ENCODE measurements around the gene SCARF2. TPM values are rescaled to one million over a fixed set of nuclear protein-coding genes. Genes with fewer than 3 reads are reported as not detected.

Gene SCARF2
- total RNA-seq, 4 donors from 2014 or later, result 3.4 to 15.9 (median 8.7) TPM

- TF ChIP-seq CTCF (IDR thresholded peaks at IDR 0.05) (no peak), POLR2A (IDR thresholded peaks at IDR 0.05) (no peak), POLR2AphosphoS5 (IDR thresholded peaks at IDR 0.05) (no peak), EP300 (IDR thresholded peaks at IDR 0.05; ENCODE audit: low read depth) (no peak)
- intact Hi-C loops (cut with DNase I; ENCODE audit: low total_unique reads) (loop anchor here (5.0 kb wide), 1 partner anchor 1139 kb away; the partner anchor contains the start of gene CLTCL1), in situ Hi-C loops (cut with MboI; ENCODE audit: low pct_ligation_motif_present in 1 of 4, low pct_unique_long_range_greater_than_20kb in 1 of 4, low sequenced_read_pairs in 3 of 4) (no loop called here)
- peak overlapping the region in 2 of 4 donors; percentile 19 to 27 for H3K4me3 ChIP-seq
- peaks cover 95% of the 10 kb centered on the region for H3K27me3 ChIP-seq
- DNase-seq, result no peak
- peaks cover 19 to 42% (median 38%) of the 10 kb centered on the region in 4 donors for H3K4me1 ChIP-seq
- no peaks in the 10 kb centered on the region for H3K36me3 ChIP-seq
- H3K9me3 ChIP-seq, result no peaks in the 10 kb centered on the region
- 61% methylated on average over 35 of the region's 50 CpGs; no CpG with 5 or more reads in 1 of the 2 donors for WGBS, 2 donors (ENCODE audit: low coverage in 1 of 2)
- H3K27ac ChIP-seq, result no peak overlapping the region
Observed at GRCh38 chr22:20431511-20432192, 6.0 kb downstream of the SCARF2 start.

GRCh38 chr22:20430720-20431510 is 6.7 kb downstream of the SCARF2 start:
- in situ Hi-C loops (cut with MboI; ENCODE audit: low pct_ligation_motif_present in 1 of 4, low pct_unique_long_range_greater_than_20kb in 1 of 4, low sequenced_read_pairs in 3 of 4), result no loop called here
- Histone ChIP-seq H3K4me3 (peak overlapping the region in 2 of 4 donors; percentile 19 to 27), H3K27me3 (peaks cover 95% of the 10 kb centered on the region)

GRCh38 chr22:20430101-20430719 is 7.4 kb downstream of the SCARF2 start:
- Histone ChIP-seq H3K27ac (no peak overlapping the region), H3K36me3 (no peaks in the 10 kb centered on the region), H3K27me3 (peaks cover 95% of the 10 kb centered on the region), H3K4me1 (peaks cover 11 to 33% (median 32%) of the 10 kb centered on the region in 4 donors), H3K4me3 (peak overlapping the region in 2 of 4 donors; percentile 19 to 27), H3K9me3 (no peaks in the 10 kb centered on the region)
- 54% methylated on average over 32 of the region's 37 CpGs; no CpG with 5 or more reads in 1 of the 2 donors for WGBS, 2 donors (ENCODE audit: low coverage in 1 of 2)
- DNase-seq, result no peak
- in situ Hi-C loops (cut with MboI; ENCODE audit: low pct_ligation_motif_present in 1 of 4, low pct_unique_long_range_greater_than_20kb in 1 of 4, low sequenced_read_pairs in 3 of 4), result no loop called here
- TF ChIP-seq EP300 (IDR thresholded peaks at IDR 0.05; ENCODE audit: low read depth), result no peak
- no peak for TF ChIP-seq POLR2A (IDR thresholded peaks at IDR 0.05)
- TF ChIP-seq POLR2AphosphoS5 (IDR thresholded peaks at IDR 0.05), result no peak
- no peak for TF ChIP-seq CTCF (IDR thresholded peaks at IDR 0.05)
- intact Hi-C loops (cut with DNase I; ENCODE audit: low total_unique reads), result loop anchor here (5.0 kb wide), 1 partner anchor 1138 kb away; the partner anchor contains the start of gene CLTCL1

More at GRCh38 chr22:20430720-20431510, 6.7 kb downstream of the SCARF2 start:
- no peak overlapping the region for H3K27ac ChIP-seq
- intact Hi-C loops (cut with DNase I; ENCODE audit: low total_unique reads), result loop anchor here (5.0 kb wide), 1 partner anchor 1139 kb away; the partner anchor contains the start of gene CLTCL1
- no peaks in the 10 kb centered on the region for H3K9me3 ChIP-seq
- WGBS, 2 donors (ENCODE audit: low coverage in 1 of 2), result 23% methylated on average over 56 of the region's 94 CpGs; no CpG with 5 or more reads in 1 of the 2 donors
- H3K36me3 ChIP-seq, result no peaks in the 10 kb centered on the region
- DNase-seq, result peak; percentile 57
- H3K4me1 ChIP-seq, result peaks cover 17 to 37% (median 32%) of the 10 kb centered on the region in 4 donors
- peak; percentile 27 to 50 (median 39) for TF ChIP-seq CTCF (IDR thresholded peaks at IDR 0.05)
- peak in 1 of 3 donors; percentile 11 for TF ChIP-seq POLR2AphosphoS5 (IDR thresholded peaks at IDR 0.05)
- TF ChIP-seq POLR2A (IDR thresholded peaks at IDR 0.05), result no peak
- no peak for TF ChIP-seq EP300 (IDR thresholded peaks at IDR 0.05; ENCODE audit: low read depth)
